Stimulated activated CD4-positive, alpha-beta T cell treated with anti-CD3 and anti-CD28 coated beads, Interleukin-4, amount 100 ng/mL, for 1 hour (primary cell): ENCODE data around the gene IFT80.
"Not testable (repeated sequence)": the region's sequence is repeated elsewhere in the genome, so short reads cannot be mapped to it uniquely, and the experiment has no call there.

ENCODE experiments used
- DNase-seq: peaks from one replicate; pipeline ENCODE4 v3.0.0-alpha.2; 2020

Gene IFT80

DNA sequence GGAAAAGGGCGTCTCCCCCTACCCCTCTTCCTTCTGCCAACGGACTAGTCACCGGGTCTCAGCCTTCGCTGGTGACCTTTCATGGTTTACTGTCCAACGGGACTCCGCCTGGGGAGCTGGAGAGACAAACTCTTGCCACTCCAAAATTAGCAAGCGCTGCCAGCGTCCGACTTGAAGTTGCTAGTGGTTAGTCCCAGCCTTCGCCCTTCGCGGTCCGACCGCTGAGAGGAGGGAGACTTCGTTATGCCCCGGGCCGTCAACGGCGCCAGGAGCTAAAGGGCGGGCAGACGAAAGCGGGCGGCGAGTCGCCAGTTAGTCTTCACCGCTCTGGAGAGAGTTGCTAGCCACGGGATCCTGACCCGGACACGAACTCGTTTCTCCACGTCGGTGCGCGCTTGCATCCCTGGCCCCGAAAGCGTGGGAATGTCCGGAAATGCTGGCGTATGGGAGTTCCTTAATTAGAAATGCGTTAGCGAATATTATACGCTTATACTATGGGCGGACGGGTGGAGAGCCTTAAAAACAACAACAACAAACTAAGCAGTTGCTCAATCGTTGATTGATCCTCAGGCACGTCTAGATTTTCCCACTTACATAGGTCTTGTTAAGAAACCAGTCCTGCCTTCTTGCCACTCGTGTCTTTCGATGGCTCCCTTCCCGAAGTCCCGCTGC, 1.1 kb upstream of the IFT80 start:
- DNase-seq: peak; percentile 31

DNA sequence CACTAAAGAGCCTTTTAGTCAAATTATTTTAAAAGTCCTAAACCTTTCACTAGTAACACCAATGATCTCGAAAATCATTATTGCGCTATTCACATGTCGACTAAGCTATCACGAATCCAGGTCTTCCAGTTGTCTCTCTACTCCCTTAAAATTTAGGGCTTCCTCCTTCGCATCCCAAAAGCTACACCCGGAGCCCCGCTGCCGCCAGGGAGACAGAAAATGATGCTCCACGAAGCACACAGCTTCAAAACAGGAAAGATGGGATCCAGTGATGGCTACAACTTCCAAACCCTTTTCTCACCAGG, 253 bp downstream of the IFT80 start:
- DNase-seq: no peak

DNA sequence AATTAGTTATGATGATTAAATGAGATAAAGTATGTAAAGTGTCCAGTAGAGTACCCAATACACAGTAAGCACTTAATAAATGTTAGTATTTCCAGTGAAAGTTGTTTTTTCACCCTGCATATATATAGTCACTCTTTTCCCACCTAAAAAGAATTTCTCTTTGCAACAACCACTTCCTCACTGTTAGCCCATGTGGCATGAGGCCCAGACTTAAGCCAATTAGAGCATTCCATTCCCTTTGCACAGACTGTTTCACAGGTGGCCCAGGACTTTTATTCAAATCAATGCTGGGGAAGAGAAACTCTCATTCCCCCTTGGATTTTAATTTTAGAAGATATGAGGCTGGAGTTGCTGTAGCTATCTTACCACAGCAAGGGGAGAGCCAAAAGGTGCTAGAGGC, 3.7 kb downstream of the IFT80 start:
- no peak for DNase-seq

DNA sequence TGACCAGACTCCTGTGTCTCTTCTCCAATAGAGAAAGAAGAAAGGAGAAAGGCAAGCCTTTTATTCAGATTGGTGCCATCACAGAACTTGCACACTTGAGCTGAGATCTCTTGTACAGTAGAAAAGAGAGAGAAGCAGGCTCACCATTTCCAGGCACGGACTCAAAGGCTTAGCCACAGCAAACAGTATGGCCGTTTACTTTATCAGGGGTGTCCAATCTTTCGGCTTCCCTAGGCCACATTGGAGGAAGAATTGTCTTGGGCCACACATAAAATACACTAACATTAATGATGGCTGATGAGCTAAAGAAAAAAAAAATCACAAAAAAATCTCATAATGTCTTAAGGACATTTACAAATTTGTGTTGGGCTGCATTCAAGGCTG, 5.0 kb downstream of the IFT80 start:
- no peak for DNase-seq

DNA sequence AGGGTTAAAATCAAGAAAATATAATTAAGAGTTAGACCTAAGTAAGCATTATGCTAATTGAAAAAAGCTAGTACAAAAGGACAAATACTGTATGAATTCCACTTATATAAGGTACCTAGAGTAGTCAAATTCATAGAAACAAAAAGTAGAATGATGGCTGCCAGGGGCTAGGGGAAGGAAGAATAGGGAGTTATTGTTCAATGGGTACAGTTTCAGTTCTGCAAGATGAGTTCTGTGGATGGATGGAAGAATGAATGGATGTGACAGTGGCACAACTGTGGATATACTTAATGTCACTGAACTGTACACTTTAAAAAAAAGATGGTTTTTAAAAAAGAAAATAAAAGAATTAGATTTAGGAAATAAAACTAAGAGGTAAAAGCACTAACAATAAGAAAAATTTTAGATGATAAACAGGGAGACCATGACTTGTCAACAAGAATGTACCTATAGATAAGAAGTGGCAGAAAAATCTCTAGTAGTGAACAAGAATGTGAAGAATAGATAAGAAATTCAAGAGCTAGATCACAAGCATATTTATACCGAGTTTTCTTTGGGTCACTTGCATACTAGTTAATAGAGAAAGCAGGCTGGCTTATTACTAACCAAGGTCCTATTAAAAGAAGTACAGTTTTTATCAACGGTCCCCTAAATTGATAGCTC, 5.5 kb downstream of the IFT80 start:
- no peak for DNase-seq

DNA sequence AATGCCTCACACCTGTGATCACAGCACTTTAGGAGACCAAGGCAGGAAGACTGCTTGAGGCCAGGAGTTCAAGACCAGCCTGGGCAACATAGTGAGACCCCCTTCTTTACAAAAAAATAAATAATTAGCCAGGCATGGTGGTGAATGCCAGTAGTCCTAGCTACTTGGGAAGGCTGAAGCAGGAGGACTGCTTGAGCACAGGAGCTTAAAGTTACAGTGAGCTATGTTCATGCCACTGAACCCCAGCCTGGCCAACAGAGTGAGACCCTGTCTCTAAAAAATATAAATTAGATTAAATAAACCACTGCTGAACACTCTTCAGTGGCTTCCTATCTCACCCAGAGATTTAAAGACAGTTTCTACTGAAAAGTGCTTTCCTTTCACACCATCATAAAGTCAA, 6.2 kb downstream of the IFT80 start:
- no peak for DNase-seq

DNA sequence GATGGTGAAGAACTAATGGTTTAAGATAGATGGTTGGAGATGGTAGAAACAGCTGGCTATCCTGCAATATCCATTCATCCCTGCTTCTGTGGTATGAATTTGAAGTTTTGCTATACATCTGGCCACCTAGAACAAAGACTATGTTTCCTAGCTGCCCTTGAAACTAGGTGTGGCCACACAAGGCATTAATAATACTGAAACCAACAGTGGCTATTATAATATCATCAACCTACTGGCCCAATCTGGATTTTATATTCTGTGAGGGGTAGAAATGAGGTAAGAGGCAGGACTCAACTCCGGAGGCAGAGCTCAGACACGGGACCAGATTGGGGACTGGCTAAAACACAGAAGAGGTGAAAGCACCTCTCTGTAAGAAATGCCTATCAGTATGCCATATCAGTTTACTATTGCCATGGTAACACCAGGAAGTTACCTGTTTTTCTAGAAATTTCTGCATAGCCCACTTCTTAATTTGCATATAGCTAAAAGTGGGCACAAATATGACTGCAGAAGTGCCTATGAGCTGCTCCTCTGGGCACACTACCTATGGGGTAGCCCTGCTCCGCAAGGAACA, 8.4 kb downstream of the IFT80 start:
- no peak for DNase-seq

DNA sequence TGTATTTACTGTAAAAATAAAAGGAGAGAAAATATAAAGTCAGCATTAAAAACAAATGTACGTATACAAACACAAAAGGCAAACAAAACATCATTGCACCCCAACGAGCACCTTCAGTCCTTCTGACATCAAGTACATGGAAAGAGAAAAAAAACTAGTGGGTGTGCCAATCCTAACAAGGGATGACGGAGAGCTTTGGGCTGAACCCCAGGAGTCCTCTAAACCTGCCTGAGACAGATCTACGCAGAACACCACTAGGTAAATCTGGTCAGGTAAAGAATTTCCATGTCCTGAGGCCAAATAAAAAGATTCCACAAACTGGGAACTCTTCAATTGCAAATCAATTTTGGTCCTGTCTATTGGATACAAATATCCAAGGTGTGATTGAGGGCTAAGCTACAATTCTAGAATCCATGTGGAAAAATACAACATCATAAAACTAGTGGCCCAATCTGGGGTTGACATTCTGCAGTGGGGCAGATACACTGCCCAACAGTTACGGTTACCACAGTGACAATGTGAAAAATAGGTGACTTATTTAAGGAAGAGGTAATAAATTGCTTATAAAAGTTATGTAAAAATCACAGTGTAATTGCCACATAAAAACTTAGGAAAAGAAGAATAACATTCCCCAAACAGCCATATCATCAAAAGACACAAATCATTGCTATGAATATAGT, 14.2 kb downstream of the IFT80 start:
- DNase-seq: no peak

DNA sequence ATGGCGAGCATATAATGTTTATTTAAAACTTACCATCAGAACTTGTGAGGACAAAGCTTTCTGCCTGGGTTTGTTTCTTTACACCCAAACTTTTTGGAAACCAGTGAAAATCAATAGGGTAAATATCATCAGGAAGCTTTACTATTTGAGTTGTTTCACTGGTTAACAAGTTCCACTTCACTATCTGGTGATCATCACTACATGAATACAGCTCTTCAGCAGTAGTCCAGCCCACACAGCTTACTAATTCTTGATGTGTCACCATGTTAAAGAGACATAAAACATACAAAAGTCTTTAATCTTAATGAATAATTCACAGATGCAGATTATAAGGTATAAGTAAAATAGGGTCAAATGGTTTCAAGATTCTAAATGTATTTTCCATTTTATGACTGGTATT, 17.6 kb downstream of the IFT80 start:
- no peak for DNase-seq

DNA sequence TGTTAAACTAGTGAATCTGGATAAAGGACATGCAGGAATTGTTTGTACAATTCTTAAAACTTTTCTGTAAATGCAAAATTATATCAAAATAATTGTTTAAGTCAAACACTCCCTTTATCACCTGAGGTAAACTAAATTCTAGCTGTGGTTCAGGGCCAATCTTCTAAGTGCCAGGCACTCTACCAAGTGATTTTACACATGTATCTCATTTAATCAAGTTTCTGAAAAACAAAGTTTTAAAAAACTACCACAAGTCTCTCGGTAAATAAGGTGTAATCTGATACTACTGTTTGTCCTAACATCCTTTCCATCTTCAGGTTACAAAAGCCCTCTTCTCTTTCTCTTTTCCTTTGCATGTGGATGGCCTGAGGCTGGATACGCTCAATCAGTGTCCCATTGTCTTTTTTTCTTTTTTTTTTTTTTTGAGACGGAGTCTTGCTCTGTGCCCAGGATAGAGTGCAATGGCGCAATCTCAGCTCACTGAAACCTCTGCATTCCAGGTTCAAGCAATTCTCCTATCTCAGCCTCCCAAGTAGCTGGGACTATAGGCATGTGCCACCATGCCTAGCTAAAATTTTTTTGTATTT, 19.3 kb downstream of the IFT80 start:
- DNase-seq: no peak

DNA sequence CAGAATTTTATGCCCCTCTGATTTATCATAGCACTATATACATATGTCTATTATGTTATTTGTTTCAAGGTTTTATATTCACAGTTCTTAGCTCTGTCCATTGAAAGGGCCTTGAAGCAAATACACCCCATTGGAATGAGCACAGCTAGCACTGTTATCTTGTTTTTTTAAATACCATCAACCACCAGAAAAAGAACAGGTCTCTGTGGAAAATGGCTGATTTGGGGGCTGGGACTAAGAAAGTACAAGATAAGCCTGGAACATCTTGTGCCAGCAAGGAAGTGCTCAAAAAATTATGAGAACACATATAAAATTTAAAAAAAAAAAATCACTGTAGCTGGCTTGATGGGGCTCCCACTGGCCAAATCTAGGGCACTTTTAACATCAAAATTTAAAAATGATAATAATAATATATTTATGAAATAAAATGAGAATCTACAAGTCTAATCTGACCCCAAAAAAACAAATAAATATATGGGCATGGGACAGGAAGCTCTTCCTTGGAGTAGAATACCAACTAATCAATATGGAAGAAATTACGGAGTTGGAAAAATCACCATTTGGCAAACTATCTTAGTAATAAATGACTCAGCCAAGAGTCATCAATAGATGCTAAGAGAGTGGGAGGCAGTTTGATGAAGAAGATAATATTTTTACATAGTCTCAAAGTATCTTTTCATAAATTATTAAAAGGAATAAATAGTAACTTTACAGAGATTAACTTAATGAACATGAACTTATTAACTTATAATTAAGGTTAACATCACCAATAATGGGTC, 20.5 kb downstream of the IFT80 start:
- DNase-seq: no peak

DNA sequence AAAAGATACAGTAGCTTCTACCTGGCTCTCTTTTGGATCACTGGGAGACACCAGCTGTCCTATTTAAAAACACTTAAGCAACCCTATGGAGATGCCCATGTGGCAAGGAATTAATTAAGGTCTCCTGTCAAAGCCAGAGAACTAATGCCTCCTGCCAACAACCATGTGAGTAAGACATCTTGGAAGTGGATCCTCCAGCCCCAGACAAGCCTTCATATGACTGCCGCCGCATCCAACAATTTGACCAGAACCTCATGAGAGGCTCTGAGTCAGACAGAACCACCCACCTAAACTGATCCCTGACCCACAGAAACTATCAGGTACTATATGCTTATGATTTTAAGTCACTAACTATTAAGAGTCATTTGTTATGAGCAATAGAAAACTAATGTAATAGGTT, 22.3 kb downstream of the IFT80 start:
- DNase-seq: no peak

DNA sequence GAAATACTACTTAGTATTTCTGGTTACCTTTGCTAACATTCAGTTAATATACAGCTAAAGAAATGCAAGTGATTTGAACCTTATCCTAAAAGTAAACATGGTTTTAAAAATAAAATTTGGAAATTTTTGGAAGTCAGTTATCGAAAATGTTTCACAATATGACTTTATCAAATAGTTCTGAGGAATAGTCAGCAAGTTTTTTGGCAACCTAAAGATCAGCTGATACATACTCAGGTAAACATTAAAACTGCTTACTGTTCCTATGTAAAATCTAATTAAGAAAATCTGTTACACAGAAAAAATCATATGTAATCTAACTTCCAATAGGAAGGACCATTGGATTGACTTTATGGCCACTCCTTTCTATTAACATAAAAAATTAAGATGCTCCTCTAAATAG, 24.1 kb downstream of the IFT80 start:
- no peak for DNase-seq

DNA sequence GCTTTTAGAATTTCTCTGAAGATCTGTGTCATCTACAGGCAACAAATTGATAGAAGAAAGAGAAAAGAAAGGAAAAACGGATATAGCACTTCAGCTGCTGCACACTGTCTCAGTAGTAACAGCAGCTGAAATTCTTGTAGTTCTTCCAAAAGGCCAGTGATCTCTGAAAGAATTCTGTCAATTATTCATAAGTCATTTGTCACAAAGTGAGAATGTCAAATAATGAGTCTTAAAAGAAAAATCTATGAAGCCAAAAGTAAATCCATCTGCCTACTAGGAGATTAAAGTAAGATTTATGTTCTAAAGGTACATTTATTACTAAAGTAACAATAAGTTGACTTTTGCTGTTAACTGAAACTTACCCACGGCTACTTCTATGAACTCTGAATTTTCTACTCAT, 24.6 kb downstream of the IFT80 start:
- no peak for DNase-seq

DNA sequence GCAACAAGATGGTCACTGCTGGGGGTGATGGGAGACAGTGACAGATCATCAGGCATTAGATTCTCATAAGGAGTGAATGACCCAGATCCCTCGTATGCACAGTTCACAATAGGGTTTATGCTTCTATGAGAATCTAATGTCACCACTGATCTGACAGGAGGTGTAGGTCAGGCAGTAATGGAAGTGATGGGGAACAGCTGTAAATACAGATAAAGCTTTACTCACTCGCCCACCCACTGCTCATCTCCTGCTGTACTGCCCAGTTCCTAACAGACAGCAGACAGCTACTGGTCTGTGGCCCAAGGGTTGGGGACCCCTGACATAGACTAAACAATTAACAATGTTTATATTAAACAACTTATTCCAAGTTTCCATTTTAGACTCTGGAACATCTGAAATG, 25.4 kb downstream of the IFT80 start:
- DNase-seq: no peak

DNA sequence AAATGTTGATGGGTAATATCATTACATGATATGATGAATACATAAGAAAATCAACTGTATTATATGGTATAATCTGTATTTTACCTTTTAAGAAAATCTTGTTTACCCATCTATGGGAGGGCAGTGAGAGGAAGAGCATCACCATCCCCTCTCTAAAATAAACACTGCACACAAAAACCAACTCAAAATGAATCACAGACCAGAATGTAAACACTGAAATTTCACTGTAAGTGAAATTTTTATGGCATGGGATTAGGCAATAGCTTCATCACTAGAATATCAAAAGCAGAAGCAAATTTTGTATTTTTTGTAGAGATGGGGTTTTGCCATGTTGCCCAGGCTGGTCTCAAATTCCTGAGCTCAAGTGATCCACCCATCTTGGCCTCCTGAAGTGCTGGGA, 26.2 kb downstream of the IFT80 start:
- DNase-seq: no peak

DNA sequence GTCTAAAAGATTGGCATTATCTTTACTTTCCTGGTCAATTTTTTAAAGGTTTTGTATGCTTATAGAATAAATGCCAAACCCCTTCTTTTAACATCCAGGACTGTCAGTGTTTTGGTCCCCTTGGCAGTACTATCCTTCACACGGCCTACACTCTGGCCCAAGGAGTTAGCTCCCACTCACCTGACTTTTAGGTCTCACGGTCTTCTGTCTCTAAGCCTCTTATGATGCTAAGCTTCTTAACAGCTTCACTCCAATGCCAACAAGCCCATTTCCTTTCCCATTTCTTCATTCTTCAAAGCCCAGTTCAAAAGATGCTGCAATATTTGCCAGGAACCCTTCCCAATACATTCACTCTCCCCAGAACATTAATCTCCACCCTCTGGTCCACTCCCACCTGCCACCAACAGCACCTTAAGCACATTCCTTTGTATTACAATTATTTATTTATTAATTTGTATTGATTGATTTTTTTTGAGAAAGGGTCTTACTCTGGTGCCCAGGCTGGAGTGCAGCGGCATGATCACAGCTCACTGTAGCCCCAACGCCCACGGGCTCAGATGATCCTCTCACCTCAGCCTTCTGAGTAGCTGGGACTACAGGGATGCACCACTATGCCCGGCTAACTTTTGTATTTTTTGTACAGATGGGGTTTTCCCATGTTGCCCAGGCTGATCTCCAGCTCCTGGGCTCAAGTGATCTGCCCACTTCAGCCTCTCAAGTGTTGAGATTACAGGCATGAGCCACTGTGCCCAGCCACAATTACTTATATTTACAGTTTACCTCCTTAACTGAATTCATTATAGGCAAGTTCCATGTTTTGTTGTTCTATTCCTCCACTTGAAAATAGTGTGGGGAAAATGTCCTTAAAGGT, 27.8 kb downstream of the IFT80 start:
- no peak for DNase-seq

DNA sequence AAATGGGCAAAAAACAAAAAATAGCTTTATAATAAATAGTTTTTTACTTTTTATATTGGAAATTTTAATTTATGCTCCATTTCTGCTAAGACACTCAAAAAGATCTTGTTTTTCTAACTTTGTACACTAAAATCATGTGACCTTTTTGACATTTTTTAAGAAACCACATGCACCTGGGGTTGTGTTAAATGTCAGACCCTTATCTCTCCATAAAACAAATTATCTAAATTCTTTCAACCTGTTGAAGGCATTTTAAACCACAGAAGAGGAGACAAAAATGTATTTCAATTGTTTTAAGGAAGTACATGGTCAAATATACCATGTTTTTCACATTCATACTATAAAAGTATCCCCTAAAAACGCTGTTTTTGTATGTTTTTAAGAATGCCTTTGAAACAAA, 29.2 kb downstream of the IFT80 start:
- no peak for DNase-seq

DNA sequence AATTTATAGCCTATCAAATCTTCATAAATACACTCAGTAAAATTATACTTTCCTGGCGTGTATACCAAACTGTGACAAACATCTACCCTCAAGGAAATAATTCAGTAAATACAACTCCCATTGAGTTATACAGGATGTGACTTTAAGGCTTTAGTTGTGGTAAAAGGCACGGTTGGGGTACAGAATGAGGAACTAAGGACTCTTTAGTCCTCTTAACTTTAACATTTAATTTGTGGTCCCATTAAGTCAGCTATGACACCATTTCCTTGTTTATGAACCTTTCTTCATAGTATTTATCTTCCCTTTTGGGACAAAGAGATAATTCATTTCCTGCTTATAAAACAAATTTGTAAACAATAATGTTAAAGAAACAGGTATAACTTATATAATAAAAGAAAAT, 30.2 kb downstream of the IFT80 start:
- DNase-seq: no peak

DNA sequence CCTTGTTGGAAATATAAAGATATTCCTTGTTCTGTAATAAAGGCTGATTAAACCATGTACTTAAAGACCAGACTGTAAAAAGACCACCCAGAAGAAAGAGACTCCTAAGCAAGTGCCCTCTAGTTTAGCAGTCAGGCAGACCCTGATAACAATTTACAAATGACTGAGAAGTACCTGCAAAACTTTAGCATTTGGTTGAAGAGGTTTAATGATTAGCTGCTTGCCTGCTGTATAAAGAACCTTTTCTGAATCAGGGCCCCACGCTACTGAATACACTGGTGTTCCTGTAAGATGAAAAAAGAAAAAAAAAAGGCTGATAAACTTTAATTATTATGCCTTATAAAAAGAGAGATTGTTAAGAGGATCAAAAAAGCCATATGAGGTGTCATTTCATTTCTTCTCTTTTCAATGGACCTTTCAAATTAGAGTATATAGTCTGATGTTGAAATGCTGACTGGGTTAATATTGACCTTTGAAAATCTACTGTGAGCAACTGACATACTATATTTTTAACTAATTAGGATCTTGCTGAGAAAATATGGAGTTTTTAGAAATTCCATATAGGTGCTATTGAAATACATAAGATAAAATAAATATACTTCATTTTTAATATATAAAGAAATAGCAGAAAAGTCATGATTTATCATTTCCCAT, 33.0 kb downstream of the IFT80 start:
- DNase-seq: no peak

DNA sequence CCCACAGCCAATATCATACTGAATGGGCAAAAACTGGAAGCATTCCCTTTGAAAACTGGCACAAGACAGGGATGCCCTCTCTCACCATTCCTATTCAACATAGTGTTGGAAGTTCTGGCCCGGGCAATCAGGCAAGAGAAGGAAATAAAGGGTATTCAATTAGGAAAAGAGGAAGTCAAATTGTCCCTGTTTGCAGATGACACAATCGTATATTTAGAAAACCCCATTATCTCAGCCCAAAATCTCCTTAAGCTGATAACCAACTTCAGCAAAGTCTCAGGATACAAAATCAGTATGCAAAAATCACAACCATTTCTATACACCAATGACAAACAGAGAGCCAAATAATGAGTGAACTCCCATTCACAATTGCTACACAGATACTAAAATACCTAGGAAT, 36.1 kb downstream of the IFT80 start:
- not testable (repeated sequence) for DNase-seq

DNA sequence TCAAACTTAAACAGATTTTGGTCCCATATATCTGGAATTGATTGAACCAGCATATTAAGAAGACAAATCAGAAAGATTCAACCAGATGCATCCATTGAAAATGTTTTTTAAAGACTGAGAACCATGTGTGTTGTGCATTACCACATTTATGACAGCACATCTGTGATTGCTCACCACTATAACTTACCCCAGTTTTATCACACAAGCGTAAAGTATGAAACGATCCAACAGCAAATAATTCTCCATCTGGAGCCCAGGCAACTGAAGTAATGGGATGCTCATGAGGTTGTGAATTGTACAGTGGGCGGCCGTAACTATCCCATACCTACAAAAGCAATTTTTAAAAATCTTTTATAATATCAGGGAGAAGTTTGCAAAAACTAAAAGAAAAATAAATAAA, 43.2 kb downstream of the IFT80 start:
- DNase-seq: no peak
